ENCODE results near the gene ZNF728. TPM values are rescaled to one million over a fixed set of nuclear protein-coding genes. Genes with fewer than 3 reads are reported as not detected.
"Not testable (repeated sequence)": the region's sequence is repeated elsewhere in the genome, so short reads cannot be mapped to it uniquely, and the experiment has no call there.

Gene ZNF728
- total RNA-seq (not detected), polyA plus RNA-seq (not detected)

- Mint-ChIP-seq H3K27ac (no peak within 1 kb of the TSS), H3K27me3 (no peaks in the 10 kb centered on the region), H3K4me3 (no peak within 1 kb of the TSS), H3K4me1 (no peaks in the 10 kb centered on the region), H3K36me3 (peaks cover 0 to 3% (median 0%) of the 10 kb centered on the region in 3 donors), H3K9me3 (peaks cover 18 to 51% (median 31%) of the 10 kb centered on the region in 5 donors)
- POLR2A ChIA-PET: no interaction called here
- Histone ChIP-seq H3K27ac (ENCODE audit: low read depth, low read length) (no peak within 1 kb of the TSS), H3K27me3 (ENCODE audit: insufficient read depth, low read length, poor library complexity, severe bottlenecking) (no peaks in the 10 kb centered on the region), H3K4me1 (ENCODE audit: insufficient read depth, low read length) (no peaks in the 10 kb centered on the region), H3K4me3 (ENCODE audit: low read length) (no peak within 1 kb of the TSS), H3K36me3 (ENCODE audit: insufficient read depth, low read length) (no peaks in the 10 kb centered on the region), H3K9me3 (ENCODE audit: low read length) (no peaks in the 10 kb centered on the region)
- DNase-seq: no peak
- CTCF ChIA-PET: no interaction called here
Measured at GRCh38 chr19:23002690-23003422, at the start of gene ZNF728. Gene ZNF728 (minus strand): TSS chr19:23003176. CDS start chr19:23003030, 146 bp downstream.

- Mint-ChIP-seq H3K27me3 (no peaks in the 10 kb centered on the region), H3K4me3 (no peak overlapping the region), H3K9me3 (peaks cover 4 to 17% (median 8%) of the 10 kb centered on the region in 5 donors), H3K4me1 (no peaks in the 10 kb centered on the region), H3K27ac (no peak overlapping the region), H3K36me3 (no peaks in the 10 kb centered on the region)
- CTCF ChIA-PET: no interaction called here
- no peak for DNase-seq
- Histone ChIP-seq H3K9me3 (ENCODE audit: low read length) (no peaks in the 10 kb centered on the region), H3K4me3 (ENCODE audit: low read length) (no peak overlapping the region), H3K27ac (ENCODE audit: low read depth, low read length) (no peak overlapping the region), H3K4me1 (ENCODE audit: insufficient read depth, low read length) (no peaks in the 10 kb centered on the region), H3K27me3 (ENCODE audit: insufficient read depth, low read length, poor library complexity, severe bottlenecking) (no peaks in the 10 kb centered on the region), H3K36me3 (ENCODE audit: insufficient read depth, low read length) (no peaks in the 10 kb centered on the region)
- POLR2A ChIA-PET: no interaction called here
Measured at GRCh38 chr19:23052349-23052748, 49.4 kb upstream of the ZNF728 start.

- H3K36me3 Mint-ChIP-seq: no peaks in the 10 kb centered on the region
- ChIA-PET CTCF (no interaction called here), POLR2A (no interaction called here)
- H3K4me1 Mint-ChIP-seq: no peaks in the 10 kb centered on the region
- Histone ChIP-seq H3K4me3 (ENCODE audit: low read length) (no peak overlapping the region), H3K27me3 (ENCODE audit: insufficient read depth, low read length, poor library complexity, severe bottlenecking) (no peaks in the 10 kb centered on the region), H3K36me3 (ENCODE audit: insufficient read depth, low read length) (no peaks in the 10 kb centered on the region), H3K4me1 (ENCODE audit: insufficient read depth, low read length) (no peaks in the 10 kb centered on the region), H3K9me3 (ENCODE audit: low read length) (no peaks in the 10 kb centered on the region), H3K27ac (ENCODE audit: low read depth, low read length) (no peak overlapping the region)
- H3K27me3 Mint-ChIP-seq: no peaks in the 10 kb centered on the region
- H3K9me3 Mint-ChIP-seq: peaks cover 10 to 26% (median 16%) of the 10 kb centered on the region in 5 donors
- no peak for DNase-seq
- no peak overlapping the region for H3K27ac Mint-ChIP-seq
- H3K4me3 Mint-ChIP-seq: no peak overlapping the region
Measured at GRCh38 chr19:23049256-23049655, 46.3 kb upstream of the ZNF728 start.

- no peaks in the 10 kb centered on the region for H3K36me3 ChIP-seq (ENCODE audit: insufficient read depth, low read length)
- H3K4me3 Mint-ChIP-seq: no peak overlapping the region
- no peak for DNase-seq
- no peak overlapping the region for H3K4me3 ChIP-seq (ENCODE audit: low read length)
- no peaks in the 10 kb centered on the region for H3K4me1 Mint-ChIP-seq
- H3K36me3 Mint-ChIP-seq: no peaks in the 10 kb centered on the region
- no peaks in the 10 kb centered on the region for H3K27me3 Mint-ChIP-seq
- no peaks in the 10 kb centered on the region for H3K4me1 ChIP-seq (ENCODE audit: insufficient read depth, low read length)
- CTCF ChIA-PET: no interaction called here
- no peak overlapping the region for H3K27ac ChIP-seq (ENCODE audit: low read depth, low read length)
- H3K9me3 ChIP-seq (ENCODE audit: low read length): no peaks in the 10 kb centered on the region
- H3K27me3 ChIP-seq (ENCODE audit: insufficient read depth, low read length, poor library complexity, severe bottlenecking): no peaks in the 10 kb centered on the region
- no peak overlapping the region for H3K27ac Mint-ChIP-seq
- POLR2A ChIA-PET: no interaction called here
- H3K9me3 Mint-ChIP-seq: peaks cover 10 to 28% (median 19%) of the 10 kb centered on the region in 5 donors
Measured at GRCh38 chr19:23046743-23047142, 43.8 kb upstream of the ZNF728 start.

- no peak for DNase-seq
- CTCF ChIA-PET: no interaction called here
- H3K36me3 ChIP-seq (ENCODE audit: insufficient read depth, low read length): no peaks in the 10 kb centered on the region
- no peaks in the 10 kb centered on the region for H3K9me3 ChIP-seq (ENCODE audit: low read length)
- Mint-ChIP-seq H3K36me3 (peaks cover 0 to 4% (median 2%) of the 10 kb centered on the region in 3 donors), H3K9me3 (peaks cover 5 to 21% (median 10%) of the 10 kb centered on the region in 5 donors), H3K27ac (no peak overlapping the region), H3K4me3 (no peak overlapping the region), H3K27me3 (peaks cover 0 to 4% of the 10 kb centered on the region in 2 donors), H3K4me1 (no peaks in the 10 kb centered on the region)
- no peak overlapping the region for H3K27ac ChIP-seq (ENCODE audit: low read depth, low read length)
- no peaks in the 10 kb centered on the region for H3K27me3 ChIP-seq (ENCODE audit: insufficient read depth, low read length, poor library complexity, severe bottlenecking)
- H3K4me3 ChIP-seq (ENCODE audit: low read length): no peak overlapping the region
- no peaks in the 10 kb centered on the region for H3K4me1 ChIP-seq (ENCODE audit: insufficient read depth, low read length)
- POLR2A ChIA-PET: no interaction called here
Measured at GRCh38 chr19:23033721-23034120, 30.7 kb upstream of the ZNF728 start.

GRCh38 chr19:23015660-23016059, 12.7 kb upstream of the ZNF728 start:
- no peak overlapping the region for H3K27ac Mint-ChIP-seq
- ChIA-PET CTCF (no interaction called here), POLR2A (no interaction called here)

GRCh38 chr19:22994957-22995356, 8.0 kb downstream of the ZNF728 start:
- H3K27me3 Mint-ChIP-seq; H3K4me1 ChIP-seq (ENCODE audit: insufficient read depth, low read length); H3K4me1 Mint-ChIP-seq; H3K36me3 Mint-ChIP-seq; POLR2A ChIA-PET; H3K36me3 ChIP-seq (ENCODE audit: insufficient read depth, low read length); H3K27me3 ChIP-seq (ENCODE audit: insufficient read depth, low read length, poor library complexity, severe bottlenecking); H3K27ac ChIP-seq (ENCODE audit: low read depth, low read length); CTCF ChIA-PET; H3K27ac Mint-ChIP-seq; H3K4me3 Mint-ChIP-seq; H3K4me3 ChIP-seq (ENCODE audit: low read length); H3K9me3 ChIP-seq (ENCODE audit: low read length); DNase-seq: not testable (repeated sequence)
- H3K9me3 Mint-ChIP-seq: peaks cover 0 to 31% (median 12%) of the 10 kb centered on the region in 5 donors

More at GRCh38 chr19:23015660-23016059, 12.7 kb upstream of the ZNF728 start:
- no peak for DNase-seq
- H3K9me3 ChIP-seq (ENCODE audit: low read length): no peaks in the 10 kb centered on the region
- H3K27me3 ChIP-seq (ENCODE audit: insufficient read depth, low read length, poor library complexity, severe bottlenecking): no peaks in the 10 kb centered on the region
- Mint-ChIP-seq H3K36me3 (no peaks in the 10 kb centered on the region), H3K4me1 (no peaks in the 10 kb centered on the region), H3K9me3 (peaks cover 12 to 28% (median 15%) of the 10 kb centered on the region in 5 donors), H3K4me3 (no peak overlapping the region), H3K27me3 (no peaks in the 10 kb centered on the region)
- H3K36me3 ChIP-seq (ENCODE audit: insufficient read depth, low read length): no peaks in the 10 kb centered on the region
- H3K4me1 ChIP-seq (ENCODE audit: insufficient read depth, low read length): no peaks in the 10 kb centered on the region
- no peak overlapping the region for H3K27ac ChIP-seq (ENCODE audit: low read depth, low read length)
- no peak overlapping the region for H3K4me3 ChIP-seq (ENCODE audit: low read length)

- Histone ChIP-seq H3K27me3 (ENCODE audit: insufficient read depth, low read length, poor library complexity, severe bottlenecking) (no peaks in the 10 kb centered on the region), H3K9me3 (ENCODE audit: low read length) (peaks cover 24% of the 10 kb centered on the region), H3K4me3 (ENCODE audit: low read length) (no peak overlapping the region), H3K27ac (ENCODE audit: low read depth, low read length) (no peak overlapping the region), H3K4me1 (ENCODE audit: insufficient read depth, low read length) (no peaks in the 10 kb centered on the region), H3K36me3 (ENCODE audit: insufficient read depth, low read length) (no peaks in the 10 kb centered on the region)
- no peaks in the 10 kb centered on the region for H3K4me1 Mint-ChIP-seq
- H3K27me3 Mint-ChIP-seq: no peaks in the 10 kb centered on the region
- CTCF ChIA-PET: no interaction called here
- peaks cover 2 to 10% (median 7%) of the 10 kb centered on the region in 3 donors for H3K36me3 Mint-ChIP-seq
- no peak overlapping the region for H3K27ac Mint-ChIP-seq
- peaks cover 58 to 79% (median 75%) of the 10 kb centered on the region in 5 donors for H3K9me3 Mint-ChIP-seq
- POLR2A ChIA-PET: no interaction called here
- DNase-seq: no peak
- H3K4me3 Mint-ChIP-seq: no peak overlapping the region
Measured at GRCh38 chr19:22976248-22976647, 26.7 kb downstream of the ZNF728 start.

All from CD8-positive, alpha-beta memory T cell (primary cell).